Glomerular visceral epithelial cell (primary cell): Measurements from ENCODE around the gene CPPED1.

Source experiments
- DNase-seq: peaks from one replicate; pipeline ENCODE4 v3.0.0-alpha.2; 2016; ENCODE audit errors: extremely low spot score

CPPED1 gene

GRCh38 chr16:12737563-12737962 is 66.1 kb downstream of the CPPED1 start:
- DNase-seq, result no peak

- DNase-seq, result no peak
Measured at GRCh38 chr16:12735805-12736204, 67.9 kb downstream of the CPPED1 start.

GRCh38 chr16:12732600-12732999 is 71.1 kb downstream of the CPPED1 start:
- no peak for DNase-seq

GRCh38 chr16:12729448-12729847 is 74.2 kb downstream of the CPPED1 start:
- peak; percentile 33 for DNase-seq

GRCh38 chr16:12728469-12728868 is 75.2 kb downstream of the CPPED1 start:
- DNase-seq, result peak; percentile 19

- DNase-seq, result no peak
Measured at GRCh38 chr16:12724226-12724625, 79.5 kb downstream of the CPPED1 start.

GRCh38 chr16:12723681-12724080 is 80.0 kb downstream of the CPPED1 start:
- DNase-seq, result peak; percentile 6

DNA sequence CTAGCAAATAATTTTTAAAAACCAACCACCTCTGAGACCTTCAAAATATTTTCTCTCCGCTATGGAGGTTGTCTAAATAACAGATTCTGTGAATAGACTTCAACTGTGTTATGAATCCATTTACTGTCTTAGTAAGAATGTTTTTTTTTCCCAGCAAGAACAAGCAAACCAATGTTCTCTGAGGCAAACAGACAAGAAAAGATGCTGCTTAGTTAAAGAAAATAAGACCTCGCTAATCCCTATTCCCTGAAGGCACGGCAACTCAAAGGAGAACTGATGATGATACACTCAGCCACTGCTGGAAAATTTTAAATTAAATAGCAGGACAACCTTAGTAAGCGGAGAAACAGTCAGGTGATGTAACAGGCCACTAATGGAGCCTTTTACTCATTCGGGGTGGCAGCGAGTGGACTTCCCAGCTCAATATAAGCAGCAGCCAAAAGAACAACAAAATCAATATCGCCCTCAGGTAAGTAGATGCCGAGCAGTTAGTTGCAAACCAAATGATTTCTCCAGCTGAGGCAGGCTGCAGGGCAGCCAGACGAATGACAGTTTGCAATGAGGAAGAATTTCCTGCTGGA is 81.8 kb downstream of the CPPED1 start:
- DNase-seq, result no peak

DNA sequence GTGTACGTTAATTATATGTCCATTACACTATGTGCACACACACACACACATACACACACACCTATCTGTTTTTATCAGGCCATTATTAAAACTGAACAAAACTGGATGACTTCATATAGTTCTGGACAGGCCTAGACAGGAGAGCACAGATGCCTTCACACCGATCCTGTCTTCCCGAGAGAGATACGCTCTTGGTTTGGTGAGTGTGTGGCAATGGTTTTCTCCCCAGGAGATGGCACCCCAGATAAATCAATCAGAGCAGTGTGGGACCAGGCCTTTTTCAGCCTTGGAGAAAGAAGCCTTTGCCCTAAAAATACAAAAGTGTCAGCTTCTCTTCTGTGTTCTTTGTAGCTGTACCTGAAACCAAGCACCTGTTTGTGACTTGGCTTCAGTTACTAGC is 83.7 kb downstream of the CPPED1 start:
- no peak for DNase-seq

- no peak for DNase-seq
Measured at GRCh38 chr16:12716658-12717057, 87.0 kb downstream of the CPPED1 start.

- no peak for DNase-seq
Measured at GRCh38 chr16:12709807-12710206, 93.9 kb downstream of the CPPED1 start.

DNA sequence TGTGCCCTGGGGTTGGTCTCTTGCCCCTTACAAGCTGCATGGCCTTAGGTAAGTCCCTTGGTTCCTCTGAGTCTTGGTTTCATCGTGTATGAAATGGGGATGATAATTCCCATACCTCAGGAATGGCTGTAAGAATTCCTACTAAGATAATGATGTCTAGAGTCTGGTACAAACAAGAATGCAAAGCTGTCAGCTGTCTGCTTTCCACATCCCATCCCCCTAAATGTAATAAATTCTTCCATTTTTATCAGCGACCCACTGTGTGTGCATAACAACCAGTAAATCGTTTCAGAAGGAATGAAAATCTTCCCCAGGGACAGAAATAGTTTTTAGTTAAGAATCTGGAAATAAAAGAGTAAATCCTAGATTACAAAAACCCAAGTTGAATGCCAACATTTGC is 95.4 kb downstream of the CPPED1 start:
- DNase-seq, result no peak

GRCh38 chr16:12706628-12707027 is 97.1 kb downstream of the CPPED1 start:
- no peak for DNase-seq

GRCh38 chr16:12704492-12705111 is 99.1 kb downstream of the CPPED1 start:
- no peak for DNase-seq

DNA sequence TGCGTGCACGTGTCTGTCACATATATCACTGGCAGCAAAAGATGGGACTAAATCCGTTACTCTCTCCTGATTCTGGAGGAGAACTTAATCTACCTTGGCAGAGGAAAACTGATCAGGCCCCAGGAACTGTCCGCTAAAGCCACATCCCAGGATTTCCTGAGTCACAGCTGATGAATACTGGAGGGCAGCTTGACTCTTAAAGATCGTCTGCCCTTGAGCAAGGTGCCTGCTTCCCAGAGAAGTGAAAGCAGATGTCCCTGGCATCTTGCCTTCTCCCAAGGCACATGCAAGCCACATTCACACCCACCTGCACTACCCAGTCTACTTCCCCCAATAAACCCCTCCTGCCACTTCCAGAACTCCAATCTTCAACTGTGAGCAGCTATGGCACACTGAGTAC is 99.8 kb downstream of the CPPED1 start:
- DNase-seq, result no peak

DNA sequence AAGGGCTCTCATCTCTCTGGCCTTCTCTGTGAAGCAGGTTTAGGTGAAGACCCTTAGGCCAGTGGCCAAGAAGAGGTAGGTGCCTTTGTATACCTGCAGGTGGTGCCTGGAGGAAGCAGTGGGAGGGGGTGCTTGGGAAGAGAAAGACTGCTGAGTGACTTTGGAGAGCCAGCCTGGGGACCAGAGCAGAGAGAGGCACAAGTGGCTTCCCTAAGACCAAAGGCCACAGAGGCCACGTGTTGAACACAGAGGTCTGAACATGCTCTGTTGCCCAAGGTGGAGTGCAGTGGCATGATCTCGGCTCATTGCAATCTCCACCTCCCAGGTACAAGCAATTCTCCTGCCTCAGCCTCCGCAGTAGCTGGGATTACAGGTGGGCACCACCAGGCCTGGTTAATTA is 103.5 kb downstream of the CPPED1 start:
- no peak for DNase-seq

DNA sequence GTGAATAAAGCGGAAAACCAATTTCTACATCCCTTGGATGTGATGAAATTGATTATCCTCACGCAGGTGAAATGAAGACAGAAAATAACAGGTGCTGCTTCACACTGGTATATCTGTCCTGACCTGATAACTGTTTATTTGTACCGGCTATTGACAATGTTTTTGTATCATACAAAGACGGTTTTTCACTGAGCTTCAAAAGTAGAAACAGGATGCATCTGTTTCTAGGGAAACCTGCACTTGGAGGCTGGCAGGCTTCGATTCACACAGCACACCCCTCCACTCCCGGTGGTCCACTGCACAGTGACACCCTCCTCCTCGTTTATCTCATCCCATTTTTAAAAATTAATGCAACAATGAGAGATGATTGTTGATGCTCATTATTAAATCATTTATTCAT is 104.5 kb downstream of the CPPED1 start:
- DNase-seq, result no peak

GRCh38 chr16:12697437-12697836 is 106.2 kb downstream of the CPPED1 start:
- no peak for DNase-seq

- DNase-seq, result no peak
Measured at GRCh38 chr16:12695454-12695853, 108.2 kb downstream of the CPPED1 start.

DNA sequence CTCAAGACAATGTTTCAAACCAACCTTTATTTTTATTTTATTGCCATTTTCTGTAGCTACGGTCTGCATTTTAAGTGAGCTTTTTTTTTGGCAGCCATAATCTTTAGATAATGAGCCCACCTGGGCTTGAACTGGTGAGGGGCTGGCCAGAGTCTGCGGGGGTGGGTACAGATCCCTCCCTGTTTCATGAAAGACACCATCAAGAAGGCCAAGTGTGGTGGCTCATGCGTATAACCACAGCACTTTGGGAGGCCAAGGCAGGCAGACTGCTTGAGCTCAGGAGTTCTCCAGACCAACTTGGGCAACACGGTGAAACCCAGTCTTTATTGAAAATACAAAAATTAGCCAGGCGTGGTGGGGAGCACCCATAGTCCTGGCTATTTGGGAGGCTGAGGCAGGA is 113.7 kb downstream of the CPPED1 start:
- no peak for DNase-seq

- no peak for DNase-seq
Measured at GRCh38 chr16:12688951-12689850, 114.5 kb downstream of the CPPED1 start.

- DNase-seq, result no peak
Measured at GRCh38 chr16:12685806-12686205, 117.9 kb downstream of the CPPED1 start.
